CD4-positive, alpha-beta T cell (primary cell): ENCODE results near the gene AOAH. TPM values are rescaled to one million over a fixed set of nuclear protein-coding genes. Genes with fewer than 3 reads are reported as not detected.

Source experiments
- ATAC-seq: fragments of 200-7000 bp; cut with Tn5 transposase; one replicate; pipeline ENCODE4 v1.10.0; 2022; ENCODE audit warnings: mild to moderate bottlenecking; ENCODE audit not compliant: poor library complexity
- CTCF ChIA-PET: fragments of 350-600 bp; sonication (Branson Sonifier 250); formaldehyde crosslinking; loops from one replicate; lab custom pipeline; 2021; ENCODE audit warnings: antibody characterized with exemption, inconsistent platforms; lab: Charles Lee
- POLR2A ChIA-PET: fragments of 350-600 bp; sonication (Branson Sonifier 250); formaldehyde crosslinking; loops from one replicate; lab custom pipeline; 2021; ENCODE audit warnings: antibody characterized with exemption, inconsistent platforms; lab: Charles Lee
- DNase-seq, 14 experiments: peaks; one replicate each; pipeline ENCODE4 v3.0.0-alpha.2; 2013 to 2020; ENCODE audit warnings: mixed read lengths in 2 of 14
- H3K27ac ChIP-seq, 2 donors: one replicate each; pipeline versions ENCODE4 v1.5.1 to v1.7.0; 2013; ENCODE audit warnings: low read length in 2 of 2, low read depth in 1 of 2, mild to moderate bottlenecking in 1 of 2
- H3K27me3 ChIP-seq, 2 experiments: 1 replicate in 1 of 2; 2 replicates in 1 of 2; pipeline versions ENCODE4 v1.6.1 to v1.7.0; 2013; ENCODE audit warnings: low read length in 2 of 2, control low read depth in 1 of 2, mild to moderate bottlenecking in 1 of 2, moderate library complexity in 1 of 2; ENCODE audit not compliant: insufficient read depth in 2 of 2, control insufficient read depth in 1 of 2
- H3K36me3 ChIP-seq: one replicate; pipeline ENCODE4 v1.6.1; 2013; ENCODE audit warnings: low read length, control low read depth; ENCODE audit not compliant: insufficient read depth
- H3K4me1 ChIP-seq: one replicate; pipeline ENCODE4 v1.6.1; 2013; ENCODE audit warnings: low read length, control low read depth; ENCODE audit not compliant: insufficient read depth
- H3K4me3 ChIP-seq: one replicate; pipeline ENCODE4 v1.5.1; 2013; ENCODE audit warnings: mild to moderate bottlenecking, low read length, moderate library complexity
- H3K9me3 ChIP-seq, 2 experiments: 1 replicate in 1 of 2; 2 replicates in 1 of 2; pipeline versions ENCODE4 v1.6.1 to v1.7.0; 2013; ENCODE audit warnings: low read length in 2 of 2, mild to moderate bottlenecking in 2 of 2, control low read depth in 1 of 2, moderate library complexity in 1 of 2; ENCODE audit not compliant: control insufficient read depth in 1 of 2, insufficient read depth in 1 of 2
- H3K27ac Mint-ChIP-seq: one replicate; pipeline ENCODE4 v1.8.0; 2020; ENCODE audit warnings: mixed read lengths
- H3K27me3 Mint-ChIP-seq: one replicate; pipeline ENCODE4 v1.8.0; 2021; ENCODE audit warnings: mixed read lengths
- H3K36me3 Mint-ChIP-seq: one replicate; pipeline ENCODE4 v1.8.0; 2021; ENCODE audit warnings: low read depth, mixed read lengths
- H3K4me1 Mint-ChIP-seq: one replicate; pipeline ENCODE4 v1.8.0; 2021; ENCODE audit warnings: low read depth, mixed read lengths
- H3K4me3 Mint-ChIP-seq: one replicate; pipeline ENCODE4 v1.8.0; 2020; ENCODE audit warnings: mild to moderate bottlenecking, mixed read lengths
- H3K9me3 Mint-ChIP-seq: one replicate; pipeline ENCODE4 v1.8.0; 2020; ENCODE audit warnings: mixed read lengths
- intact Hi-C, 2 experiments: fragments of 100-400 bp; cut with DNase I in 1 of 2; cut with micrococcal nuclease in 1 of 2; formaldehyde crosslinking; loops; one replicate each; pipeline versions ENCODE4 v1.15.1 to v1.9.0; 2023 to 2025; cut with DNase I, micrococcal nuclease
- total RNA-seq, 174 experiments: library from RNA in 2 of 174; stranded (reverse) in 2 of 174; gene quantifications; one replicate each; pipeline ENCODE4 v1.2.3 and lab custom pipeline; 2021 to 2026
- TF ChIP-seq, protein P1 (sequence below): fragments of 200-600 bp; IDR thresholded peaks from one replicate; pipeline ENCODE4 v1.8.0; 2022; ENCODE audit warnings: antibody characterized with exemption, mild to moderate bottlenecking

Gene AOAH
- total RNA-seq, 2 experiments from 2014 or later: 27.5 to 30.3 TPM

DNA sequence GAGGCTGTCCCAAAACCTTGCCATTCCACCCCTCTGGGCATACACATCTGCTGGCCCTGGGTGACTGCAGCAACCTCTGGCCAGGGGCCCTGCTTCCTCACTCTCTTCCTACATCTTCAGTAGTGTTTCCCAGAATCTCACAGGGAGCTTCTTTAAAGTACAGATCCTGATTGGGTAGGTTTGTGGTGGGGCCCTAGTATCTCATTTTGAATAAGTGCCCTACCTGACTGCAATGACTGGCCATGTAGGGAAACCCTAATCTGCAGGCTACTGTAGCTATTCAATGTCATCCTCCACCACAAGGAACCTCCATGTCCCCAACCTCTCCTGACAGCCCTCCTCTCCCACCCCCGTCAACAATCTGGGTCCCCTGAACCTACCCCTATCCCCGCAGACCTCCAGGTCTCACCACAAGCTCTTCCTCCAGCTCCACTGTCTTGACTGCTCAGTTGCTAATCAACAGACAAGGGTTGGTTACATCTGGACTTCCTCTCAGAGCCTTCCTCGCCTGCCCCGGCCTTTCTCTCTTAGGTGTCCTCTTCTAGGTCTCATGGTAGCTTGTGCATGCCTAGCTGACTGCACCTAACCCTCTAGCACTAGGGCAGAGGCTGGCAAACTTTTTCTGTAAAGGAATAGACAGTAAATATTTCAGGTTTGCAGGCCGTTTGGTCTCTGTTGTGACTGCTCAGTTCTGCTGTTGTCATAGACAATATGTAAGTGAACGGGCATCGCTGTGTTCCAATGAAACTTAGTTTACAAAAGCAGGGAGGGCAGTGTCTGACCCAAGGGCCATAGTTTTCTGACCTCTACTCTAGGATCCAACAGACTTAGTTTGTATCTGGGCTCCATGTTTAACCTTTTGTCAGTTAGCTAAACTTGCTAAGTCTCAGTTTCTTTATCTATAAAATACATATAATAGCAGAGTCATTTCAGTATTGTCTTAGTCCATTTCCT is 121.1 kb downstream of the AOAH start:
- ChIA-PET POLR2A (no interaction called here), CTCF (no interaction called here)
- ATAC-seq: no peak

GRCh38 chr7:36602511-36602910 is 121.8 kb downstream of the AOAH start:
- Mint-ChIP-seq H3K27me3 (no peaks in the 10 kb centered on the region), H3K4me3 (no peak overlapping the region), H3K27ac (no peak overlapping the region), H3K9me3 (no peaks in the 10 kb centered on the region), H3K4me1 (peaks cover 52% of the 10 kb centered on the region), H3K36me3 (peaks cover 28% of the 10 kb centered on the region)
- intact Hi-C loops: no loop called here
- DNase-seq (no peak), ATAC-seq (no peak)
- Histone ChIP-seq H3K9me3 (no peaks in the 10 kb centered on the region), H3K4me3 (no peak overlapping the region), H3K36me3 (no peaks in the 10 kb centered on the region), H3K4me1 (peaks cover 5% of the 10 kb centered on the region), H3K27me3 (no peaks in the 10 kb centered on the region), H3K27ac (no peak overlapping the region)
- ChIA-PET CTCF (interaction anchor here (0.6 kb wide), 1 partner anchor 110 kb away, joined by 5 read pairs; no protein-coding TSS in a partner anchor), POLR2A (no interaction called here)
- TF ChIP-seq, protein P1, sequence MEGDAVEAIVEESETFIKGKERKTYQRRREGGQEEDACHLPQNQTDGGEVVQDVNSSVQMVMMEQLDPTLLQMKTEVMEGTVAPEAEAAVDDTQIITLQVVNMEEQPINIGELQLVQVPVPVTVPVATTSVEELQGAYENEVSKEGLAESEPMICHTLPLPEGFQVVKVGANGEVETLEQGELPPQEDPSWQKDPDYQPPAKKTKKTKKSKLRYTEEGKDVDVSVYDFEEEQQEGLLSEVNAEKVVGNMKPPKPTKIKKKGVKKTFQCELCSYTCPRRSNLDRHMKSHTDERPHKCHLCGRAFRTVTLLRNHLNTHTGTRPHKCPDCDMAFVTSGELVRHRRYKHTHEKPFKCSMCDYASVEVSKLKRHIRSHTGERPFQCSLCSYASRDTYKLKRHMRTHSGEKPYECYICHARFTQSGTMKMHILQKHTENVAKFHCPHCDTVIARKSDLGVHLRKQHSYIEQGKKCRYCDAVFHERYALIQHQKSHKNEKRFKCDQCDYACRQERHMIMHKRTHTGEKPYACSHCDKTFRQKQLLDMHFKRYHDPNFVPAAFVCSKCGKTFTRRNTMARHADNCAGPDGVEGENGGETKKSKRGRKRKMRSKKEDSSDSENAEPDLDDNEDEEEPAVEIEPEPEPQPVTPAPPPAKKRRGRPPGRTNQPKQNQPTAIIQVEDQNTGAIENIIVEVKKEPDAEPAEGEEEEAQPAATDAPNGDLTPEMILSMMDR: no peak

More for the DNA sequence above, 121.1 kb downstream of the AOAH start:
- no peaks in the 10 kb centered on the region for H3K36me3 ChIP-seq
- H3K27ac ChIP-seq: no peak overlapping the region
- no peak for DNase-seq
- Mint-ChIP-seq H3K9me3 (no peaks in the 10 kb centered on the region), H3K4me1 (peaks cover 59% of the 10 kb centered on the region), H3K27me3 (no peaks in the 10 kb centered on the region), H3K27ac (peak overlapping the region; percentile 43), H3K36me3 (peaks cover 25% of the 10 kb centered on the region), H3K4me3 (no peak overlapping the region)
- no peak overlapping the region for H3K4me3 ChIP-seq
- TF ChIP-seq, protein P1: no peak
- no peaks in the 10 kb centered on the region for H3K9me3 ChIP-seq
- H3K4me1 ChIP-seq: peaks cover 5% of the 10 kb centered on the region
- no peaks in the 10 kb centered on the region for H3K27me3 ChIP-seq
- intact Hi-C loops: no loop called here

DNA sequence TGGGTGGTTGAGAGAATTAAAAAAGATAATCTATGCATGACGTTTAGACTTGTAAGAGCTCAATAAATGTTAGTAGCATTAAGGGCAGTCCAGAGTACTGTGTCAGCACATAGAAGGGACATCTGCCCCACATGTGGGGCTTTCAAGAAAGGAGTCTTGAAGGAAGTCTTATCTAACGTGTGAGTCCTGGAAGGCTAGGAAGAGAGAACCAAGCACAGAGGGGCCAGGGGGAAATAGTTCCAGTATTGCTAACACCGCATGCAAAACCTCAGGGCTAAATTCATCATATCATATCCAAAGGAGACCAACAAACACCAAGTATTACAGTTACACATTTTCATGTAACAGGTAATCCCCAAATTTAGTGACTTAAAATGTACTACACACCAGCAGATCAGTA is 122.7 kb downstream of the AOAH start:
- POLR2A ChIA-PET: interaction anchor here (0.6 kb wide), 1 partner anchor 687 kb away, joined by 3 read pairs; no protein-coding TSS in a partner anchor
- intact Hi-C loops: no loop called here
- Histone ChIP-seq H3K4me3 (no peak overlapping the region), H3K27ac (no peak overlapping the region), H3K9me3 (no peaks in the 10 kb centered on the region), H3K27me3 (no peaks in the 10 kb centered on the region), H3K4me1 (no peaks in the 10 kb centered on the region), H3K36me3 (no peaks in the 10 kb centered on the region)
- CTCF ChIA-PET: no interaction called here
- H3K4me3 Mint-ChIP-seq: no peak overlapping the region
- H3K4me1 Mint-ChIP-seq: peaks cover 43% of the 10 kb centered on the region
- DNase-seq: no peak
- no peaks in the 10 kb centered on the region for H3K9me3 Mint-ChIP-seq
- no peak for ATAC-seq
- TF ChIP-seq, protein P1: no peak
- no peak overlapping the region for H3K27ac Mint-ChIP-seq
- H3K27me3 Mint-ChIP-seq: no peaks in the 10 kb centered on the region
- H3K36me3 Mint-ChIP-seq: peaks cover 34% of the 10 kb centered on the region
